Measurements from ENCODE around the gene PLXNB1.

The PLXNB1 gene

DNA sequence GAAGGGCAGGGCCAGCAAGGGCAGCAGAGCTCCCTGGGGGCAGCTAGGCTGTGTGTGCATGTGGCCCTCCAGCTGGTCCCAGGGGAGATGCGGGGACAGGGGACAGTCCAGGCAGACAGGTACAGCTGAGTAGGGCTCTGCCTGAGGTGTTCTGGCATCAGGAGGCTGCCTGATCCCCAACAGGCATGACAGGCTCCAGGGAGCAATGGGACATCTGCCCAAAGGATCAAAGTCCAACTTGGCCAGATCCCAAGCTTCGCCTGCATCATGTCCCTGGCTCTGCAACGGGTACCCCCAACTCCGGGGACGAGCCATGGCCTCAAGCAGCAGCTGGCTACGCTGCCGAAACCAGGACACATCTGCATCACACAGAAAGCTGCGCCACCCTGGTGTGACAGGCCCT, 38.4 kb upstream of the PLXNB1 start:
- DNase-seq (ENCODE audit: low read depth, low spot score) = no peak

DNA sequence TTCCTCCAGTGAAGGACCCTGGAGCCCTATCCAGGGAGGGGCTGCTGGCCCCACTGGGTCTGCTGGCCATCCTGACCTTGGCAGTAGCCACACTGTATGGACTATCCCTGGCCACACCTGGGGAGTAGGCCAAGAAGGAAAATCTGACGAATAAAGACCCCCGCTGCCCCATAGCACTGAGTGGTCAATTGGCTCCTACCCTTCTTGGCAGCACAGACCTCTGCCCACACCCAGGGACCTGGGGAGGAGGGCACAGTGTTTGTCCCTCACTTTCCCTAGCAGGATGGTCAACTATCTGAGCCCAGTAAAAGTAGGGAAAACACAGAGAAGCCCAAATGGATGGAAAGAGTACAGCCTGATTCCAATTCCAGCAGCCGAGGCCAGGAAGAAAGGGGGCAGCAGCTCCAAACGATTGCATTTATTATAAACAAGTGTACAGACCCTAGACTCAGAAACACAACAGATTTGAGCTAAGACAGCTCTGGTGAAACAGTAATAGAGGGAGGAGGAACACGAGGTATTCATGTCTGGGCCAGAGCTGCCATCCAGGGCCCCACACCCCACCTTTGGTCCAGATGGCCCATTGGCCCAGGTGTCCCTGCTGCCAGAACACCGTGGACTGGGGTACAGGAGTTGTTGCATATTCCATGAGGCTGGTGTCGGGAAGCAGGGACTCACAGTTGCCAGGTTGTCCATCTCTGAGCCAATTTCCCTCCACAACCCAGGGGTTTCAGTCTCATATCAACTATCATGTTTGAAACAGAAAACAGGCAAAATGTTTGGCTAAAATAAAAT, 37.8 kb upstream of the PLXNB1 start:
- Histone ChIP-seq H3K9me3 (ENCODE audit: insufficient read depth, low read length) (no peaks in the 10 kb centered on the region), H3K27me3 (ENCODE audit: insufficient read depth, insufficient read length) (no peaks in the 10 kb centered on the region), H3K36me3 (ENCODE audit: insufficient read depth, insufficient read length, low read length) (peaks cover 75% of the 10 kb centered on the region), H3K9ac (ENCODE audit: insufficient read length, low read depth) (no peak overlapping the region), H3K4me1 (ENCODE audit: insufficient read depth, insufficient read length) (peaks cover 35% of the 10 kb centered on the region), H3K4me3 (ENCODE audit: insufficient read length, low read depth) (no peak overlapping the region)
- TF ChIP-seq ZNF274 (IDR thresholded peaks at IDR 0.05; ENCODE audit: low read depth, low read length) (no peak), SUZ12 (IDR thresholded peaks at IDR 0.05; ENCODE audit: extremely low read depth, insufficient read depth, insufficient read length) (no peak), YY1 (IDR thresholded peaks at IDR 0.05; ENCODE audit: insufficient read depth, insufficient read length) (no peak)
- no peak for DNase-seq (ENCODE audit: low read depth, low spot score)

More for the DNA sequence above, 38.4 kb upstream of the PLXNB1 start:
- H3K4me1 ChIP-seq (ENCODE audit: insufficient read depth, insufficient read length) = peaks cover 35% of the 10 kb centered on the region
- H3K27me3 ChIP-seq (ENCODE audit: insufficient read depth, insufficient read length) = no peaks in the 10 kb centered on the region
- no peak overlapping the region for H3K9ac ChIP-seq (ENCODE audit: insufficient read length, low read depth)
- H3K36me3 ChIP-seq (ENCODE audit: insufficient read depth, insufficient read length, low read length) = peaks cover 68% of the 10 kb centered on the region
- no peak for TF ChIP-seq SUZ12 (IDR thresholded peaks at IDR 0.05; ENCODE audit: extremely low read depth, insufficient read depth, insufficient read length)
- TF ChIP-seq ZNF274 (IDR thresholded peaks at IDR 0.05; ENCODE audit: low read depth, low read length) = no peak
- no peak for TF ChIP-seq YY1 (IDR thresholded peaks at IDR 0.05; ENCODE audit: insufficient read depth, insufficient read length)
- no peak overlapping the region for H3K4me3 ChIP-seq (ENCODE audit: insufficient read length, low read depth)
- no peaks in the 10 kb centered on the region for H3K9me3 ChIP-seq (ENCODE audit: insufficient read depth, low read length)

DNA sequence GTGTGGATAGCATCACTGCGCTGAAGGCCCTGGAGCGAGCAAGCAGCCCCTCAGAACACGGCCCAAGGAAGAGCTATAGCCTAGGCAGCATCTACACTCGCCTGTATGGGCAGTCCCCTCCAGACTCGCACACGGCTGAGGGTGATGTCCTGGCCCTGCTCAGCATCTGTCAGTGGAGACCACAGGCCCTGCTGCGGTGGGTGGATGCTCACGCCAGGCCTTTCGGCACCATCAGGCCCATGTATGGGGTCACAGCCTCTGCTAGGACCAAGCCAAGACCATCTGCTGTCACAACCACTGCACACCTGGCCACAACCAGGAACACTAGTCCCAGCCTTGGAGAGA, 37.2 kb upstream of the PLXNB1 start:
- no peak for DNase-seq (ENCODE audit: low read depth, low spot score)
- H3K4me1 ChIP-seq (ENCODE audit: insufficient read depth, insufficient read length) = peaks cover 35% of the 10 kb centered on the region
- no peak for TF ChIP-seq YY1 (IDR thresholded peaks at IDR 0.05; ENCODE audit: insufficient read depth, insufficient read length)
- no peak for TF ChIP-seq ZNF274 (IDR thresholded peaks at IDR 0.05; ENCODE audit: low read depth, low read length)
- TF ChIP-seq SUZ12 (IDR thresholded peaks at IDR 0.05; ENCODE audit: extremely low read depth, insufficient read depth, insufficient read length) = no peak

DNA sequence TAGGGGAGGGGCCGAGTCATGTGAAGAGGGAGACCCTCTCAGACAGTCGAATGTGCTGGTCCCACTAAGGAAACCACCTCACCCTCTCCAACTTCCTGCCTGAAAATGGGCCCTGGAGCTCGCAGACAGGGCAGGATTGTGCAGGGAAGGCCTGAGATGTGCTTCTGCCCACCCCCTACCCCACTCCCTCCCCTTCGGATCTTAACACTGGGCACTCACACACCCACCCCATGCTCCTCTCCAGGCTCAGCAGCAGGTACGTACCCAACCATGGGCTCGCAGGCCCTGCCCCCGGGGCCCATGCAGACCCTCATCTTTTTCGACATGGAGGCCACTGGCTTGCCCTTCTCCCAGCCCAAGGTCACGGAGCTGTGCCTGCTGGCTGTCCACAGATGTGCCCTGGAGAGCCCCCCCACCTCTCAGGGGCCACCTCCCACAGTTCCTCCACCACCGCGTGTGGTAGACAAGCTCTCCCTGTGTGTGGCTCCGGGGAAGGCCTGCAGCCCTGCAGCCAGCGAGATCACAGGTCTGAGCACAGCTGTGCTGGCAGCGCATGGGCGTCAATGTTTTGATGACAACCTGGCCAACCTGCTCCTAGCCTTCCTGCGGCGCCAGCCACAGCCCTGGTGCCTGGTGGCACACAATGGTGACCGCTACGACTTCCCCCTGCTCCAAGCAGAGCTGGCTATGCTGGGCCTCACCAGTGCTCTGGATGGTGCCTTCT, 36.7 kb upstream of the PLXNB1 start:
- H3K4me3 ChIP-seq (ENCODE audit: insufficient read length, low read depth) = no peak overlapping the region
- H3K9ac ChIP-seq (ENCODE audit: insufficient read length, low read depth) = peak overlapping the region; percentile 65
- no peaks in the 10 kb centered on the region for H3K9me3 ChIP-seq (ENCODE audit: insufficient read depth, low read length)
- H3K4me1 ChIP-seq (ENCODE audit: insufficient read depth, insufficient read length) = peaks cover 35% of the 10 kb centered on the region
- DNase-seq (ENCODE audit: low read depth, low spot score) = no peak
- H3K27me3 ChIP-seq (ENCODE audit: insufficient read depth, insufficient read length) = no peaks in the 10 kb centered on the region
- H3K36me3 ChIP-seq (ENCODE audit: insufficient read depth, insufficient read length, low read length) = peaks cover 79% of the 10 kb centered on the region
- TF ChIP-seq YY1 (IDR thresholded peaks at IDR 0.05; ENCODE audit: insufficient read depth, insufficient read length) (no peak), SUZ12 (IDR thresholded peaks at IDR 0.05; ENCODE audit: extremely low read depth, insufficient read depth, insufficient read length) (no peak), ZNF274 (IDR thresholded peaks at IDR 0.05; ENCODE audit: low read depth, low read length) (no peak)

More for the DNA sequence above, 37.2 kb upstream of the PLXNB1 start:
- Histone ChIP-seq H3K9ac (ENCODE audit: insufficient read length, low read depth) (peak overlapping the region; percentile 6), H3K9me3 (ENCODE audit: insufficient read depth, low read length) (no peaks in the 10 kb centered on the region), H3K36me3 (ENCODE audit: insufficient read depth, insufficient read length, low read length) (peaks cover 77% of the 10 kb centered on the region), H3K27me3 (ENCODE audit: insufficient read depth, insufficient read length) (no peaks in the 10 kb centered on the region), H3K4me3 (ENCODE audit: insufficient read length, low read depth) (no peak overlapping the region)

DNA sequence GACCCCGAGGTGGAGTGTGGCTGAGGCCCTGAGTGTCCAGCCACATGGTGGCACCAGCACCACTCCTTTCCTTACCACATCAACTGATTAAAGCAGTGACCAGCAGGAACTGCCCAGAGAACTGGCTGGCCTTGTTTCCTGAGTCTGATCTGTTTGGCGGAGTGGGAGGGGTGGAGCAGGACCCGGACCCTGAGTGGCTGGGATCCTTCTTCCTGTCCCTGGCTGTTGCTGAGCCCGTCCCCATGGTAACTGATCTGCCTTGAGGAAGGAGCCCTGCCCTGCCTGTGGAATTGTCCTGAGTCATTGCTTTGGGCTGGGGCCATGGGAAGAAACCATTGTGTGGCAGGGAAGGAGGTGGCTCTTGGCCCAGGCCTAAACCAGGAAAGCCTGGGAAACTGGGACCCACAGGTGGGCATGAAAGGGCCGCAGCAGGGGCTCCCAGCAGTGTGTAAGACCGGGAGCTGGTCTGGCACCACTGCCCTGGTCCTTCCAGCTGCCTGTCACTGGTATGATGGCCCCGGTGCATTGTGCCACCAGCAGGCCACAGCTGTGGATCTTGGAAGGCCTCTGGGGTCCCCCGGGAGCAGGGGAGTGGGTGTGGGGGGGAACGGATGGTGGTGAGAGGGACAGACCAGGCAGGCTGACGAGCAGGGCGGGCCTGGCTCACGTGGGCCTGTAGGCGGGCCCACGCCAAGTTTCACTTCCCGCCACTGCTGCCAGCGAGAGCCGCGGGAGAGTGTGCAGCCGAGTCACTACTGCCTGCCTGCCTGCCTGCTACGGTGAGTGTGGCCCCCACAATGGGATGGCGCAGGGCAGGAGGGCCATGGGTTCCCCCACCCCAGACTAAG, 35.9 kb upstream of the PLXNB1 start:
- peak; percentile 97 for DNase-seq (ENCODE audit: low read depth, low spot score)

DNA sequence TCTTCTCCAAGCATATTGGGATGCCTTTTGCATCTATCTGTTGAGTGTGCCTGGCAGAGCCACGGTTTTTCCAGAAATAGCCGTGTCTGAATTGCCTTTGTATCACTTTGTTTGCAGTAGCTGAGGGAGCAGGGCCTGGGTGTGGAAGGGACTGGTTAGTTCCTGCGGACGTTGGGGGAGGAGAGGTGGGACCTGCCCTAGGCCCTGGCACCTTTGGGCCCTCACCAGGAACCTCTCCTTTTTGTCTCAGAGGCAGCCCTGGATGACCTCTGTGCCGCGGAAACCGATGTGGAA, 35.3 kb upstream of the PLXNB1 start:
- H3K36me3 ChIP-seq (ENCODE audit: insufficient read depth, insufficient read length, low read length) = peaks cover 90% of the 10 kb centered on the region
- no peak overlapping the region for H3K4me3 ChIP-seq (ENCODE audit: insufficient read length, low read depth)
- peak overlapping the region; percentile 52 for H3K9ac ChIP-seq (ENCODE audit: insufficient read length, low read depth)
- H3K27me3 ChIP-seq (ENCODE audit: insufficient read depth, insufficient read length) = no peaks in the 10 kb centered on the region
- no peak for TF ChIP-seq SUZ12 (IDR thresholded peaks at IDR 0.05; ENCODE audit: extremely low read depth, insufficient read depth, insufficient read length)
- no peak for TF ChIP-seq ZNF274 (IDR thresholded peaks at IDR 0.05; ENCODE audit: low read depth, low read length)
- TF ChIP-seq YY1 (IDR thresholded peaks at IDR 0.05; ENCODE audit: insufficient read depth, insufficient read length) = no peak
- peaks cover 35% of the 10 kb centered on the region for H3K4me1 ChIP-seq (ENCODE audit: insufficient read depth, insufficient read length)
- DNase-seq (ENCODE audit: low read depth, low spot score) = no peak
- no peaks in the 10 kb centered on the region for H3K9me3 ChIP-seq (ENCODE audit: insufficient read depth, low read length)

More for the DNA sequence above, 35.9 kb upstream of the PLXNB1 start:
- Histone ChIP-seq H3K9ac (ENCODE audit: insufficient read length, low read depth) (peak overlapping the region; percentile 65), H3K27me3 (ENCODE audit: insufficient read depth, insufficient read length) (no peaks in the 10 kb centered on the region), H3K9me3 (ENCODE audit: insufficient read depth, low read length) (no peaks in the 10 kb centered on the region), H3K4me1 (ENCODE audit: insufficient read depth, insufficient read length) (peaks cover 35% of the 10 kb centered on the region), H3K4me3 (ENCODE audit: insufficient read length, low read depth) (no peak overlapping the region), H3K36me3 (ENCODE audit: insufficient read depth, insufficient read length, low read length) (peaks cover 87% of the 10 kb centered on the region)
- TF ChIP-seq SUZ12 (IDR thresholded peaks at IDR 0.05; ENCODE audit: extremely low read depth, insufficient read depth, insufficient read length) (no peak), ZNF274 (IDR thresholded peaks at IDR 0.05; ENCODE audit: low read depth, low read length) (no peak), YY1 (IDR thresholded peaks at IDR 0.05; ENCODE audit: insufficient read depth, insufficient read length) (no peak)

Data from NT2/D1 (cell line).